SK-N-SH treated with all-trans-retinoic acid at 6 μM for 48 hours (cell line): ENCODE data around the gene CKLF.

Experiments used
- RARB ChIP-seq: fragments of 250-450 bp; sonication (Bioruptor Pico); IDR thresholded peaks from 2 replicates; pipeline ENCODE4 v1.8.0; 2021; ENCODE audit warnings: mild to moderate bottlenecking, moderate library complexity
- TF ChIP-seq, protein P1 (sequence below): fragments of 250-450 bp; sonication (Bioruptor Pico); IDR thresholded peaks from 2 replicates; pipeline ENCODE4 v1.8.0; 2021; ENCODE audit warnings: low read depth, mild to moderate bottlenecking, moderate library complexity, borderline replicate concordance

- TF ChIP-seq, protein P1, sequence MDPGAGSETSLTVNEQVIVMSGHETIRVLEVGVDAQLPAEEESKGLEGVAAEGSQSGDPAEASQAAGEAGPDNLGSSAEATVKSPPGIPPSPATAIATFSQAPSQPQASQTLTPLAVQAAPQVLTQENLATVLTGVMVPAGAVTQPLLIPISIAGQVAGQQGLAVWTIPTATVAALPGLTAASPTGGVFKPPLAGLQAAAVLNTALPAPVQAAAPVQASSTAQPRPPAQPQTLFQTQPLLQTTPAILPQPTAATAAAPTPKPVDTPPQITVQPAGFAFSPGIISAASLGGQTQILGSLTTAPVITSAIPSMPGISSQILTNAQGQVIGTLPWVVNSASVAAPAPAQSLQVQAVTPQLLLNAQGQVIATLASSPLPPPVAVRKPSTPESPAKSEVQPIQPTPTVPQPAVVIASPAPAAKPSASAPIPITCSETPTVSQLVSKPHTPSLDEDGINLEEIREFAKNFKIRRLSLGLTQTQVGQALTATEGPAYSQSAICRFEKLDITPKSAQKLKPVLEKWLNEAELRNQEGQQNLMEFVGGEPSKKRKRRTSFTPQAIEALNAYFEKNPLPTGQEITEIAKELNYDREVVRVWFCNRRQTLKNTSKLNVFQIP (CRISPR knock-in tag): no peak
- no peak for TF ChIP-seq RARB
These were observed 36.5 kb upstream of the CKLF start for GRCh38 chr16:66515596-66516508.
